ENCODE data around the gene F11R.

Gene F11R

GRCh38 chr1:160956966-160957365 lies 64.0 kb downstream of the F11R start:
- no peak for TF ChIP-seq REST (IDR thresholded peaks at IDR 0.05; ENCODE audit: insufficient read depth in 1 of 2, low read depth in 2 of 2, low read length in 2 of 2)
- no peak for TF ChIP-seq TAF1 (IDR thresholded peaks at IDR 0.05; ENCODE audit: borderline replicate concordance, insufficient read depth, low read length)
- TF ChIP-seq POLR2AphosphoS5 (IDR thresholded peaks at IDR 0.05; ENCODE audit: low read depth, low read length) = no peak

GRCh38 chr1:160954158-160955104 lies 66.5 kb downstream of the F11R start, which contains the start of gene ITLN2:
TSS of gene ITLN2 (minus strand) at chr1:160954809. CDS start at chr1:160954741, 68 bp downstream.
- no peak for TF ChIP-seq FOXP2 (optimal IDR thresholded peaks at IDR 0.05; ENCODE audit: borderline replicate concordance, extremely low read depth, extremely low read length, insufficient read depth)
- TF ChIP-seq SIN3A (IDR thresholded peaks at IDR 0.05; ENCODE audit: borderline replicate concordance, insufficient read depth, low read length) = no peak
- TF ChIP-seq REST (IDR thresholded peaks at IDR 0.05; ENCODE audit: insufficient read depth in 1 of 2, low read depth in 2 of 2, low read length in 2 of 2) = no peak
- TF ChIP-seq TAF1 (IDR thresholded peaks at IDR 0.05; ENCODE audit: borderline replicate concordance, insufficient read depth, low read length) = no peak
- no peak for TF ChIP-seq POLR2AphosphoS5 (IDR thresholded peaks at IDR 0.05; ENCODE audit: low read depth, low read length)

GRCh38 chr1:160953030-160953429 lies 67.9 kb downstream of the F11R start:
- no peak for TF ChIP-seq FOXP2 (optimal IDR thresholded peaks at IDR 0.05; ENCODE audit: borderline replicate concordance, extremely low read depth, extremely low read length, insufficient read depth)
- no peak for TF ChIP-seq TAF1 (IDR thresholded peaks at IDR 0.05; ENCODE audit: borderline replicate concordance, insufficient read depth, low read length)
- TF ChIP-seq REST (IDR thresholded peaks at IDR 0.05; ENCODE audit: insufficient read depth in 1 of 2, low read depth in 2 of 2, low read length in 2 of 2) = no peak
- no peak for TF ChIP-seq POLR2AphosphoS5 (IDR thresholded peaks at IDR 0.05; ENCODE audit: low read depth, low read length)
- no peak for TF ChIP-seq SIN3A (IDR thresholded peaks at IDR 0.05; ENCODE audit: borderline replicate concordance, insufficient read depth, low read length)

- TF ChIP-seq SIN3A (IDR thresholded peaks at IDR 0.05; ENCODE audit: borderline replicate concordance, insufficient read depth, low read length) (no peak), FOXP2 (optimal IDR thresholded peaks at IDR 0.05; ENCODE audit: borderline replicate concordance, extremely low read depth, extremely low read length, insufficient read depth) (no peak), TAF1 (IDR thresholded peaks at IDR 0.05; ENCODE audit: borderline replicate concordance, insufficient read depth, low read length) (no peak), REST (IDR thresholded peaks at IDR 0.05; ENCODE audit: insufficient read depth in 1 of 2, low read depth in 2 of 2, low read length in 2 of 2) (no peak), POLR2AphosphoS5 (IDR thresholded peaks at IDR 0.05; ENCODE audit: low read depth, low read length) (no peak)
These were observed 68.8 kb downstream of the F11R start for GRCh38 chr1:160952129-160952510.

All from PFSK-1 (cell line).